GM18909 (cell line): ENCODE measurements around the gene SLCO4A1.

Experiments used
- ATAC-seq: cut with Tn5 transposase; IDR thresholded peaks from one replicate; pipeline ENCODE4 v1.9.1; 2021; ENCODE audit warnings: mild to moderate bottlenecking; ENCODE audit not compliant: unreplicated experiment, poor library complexity

SLCO4A1 gene

DNA sequence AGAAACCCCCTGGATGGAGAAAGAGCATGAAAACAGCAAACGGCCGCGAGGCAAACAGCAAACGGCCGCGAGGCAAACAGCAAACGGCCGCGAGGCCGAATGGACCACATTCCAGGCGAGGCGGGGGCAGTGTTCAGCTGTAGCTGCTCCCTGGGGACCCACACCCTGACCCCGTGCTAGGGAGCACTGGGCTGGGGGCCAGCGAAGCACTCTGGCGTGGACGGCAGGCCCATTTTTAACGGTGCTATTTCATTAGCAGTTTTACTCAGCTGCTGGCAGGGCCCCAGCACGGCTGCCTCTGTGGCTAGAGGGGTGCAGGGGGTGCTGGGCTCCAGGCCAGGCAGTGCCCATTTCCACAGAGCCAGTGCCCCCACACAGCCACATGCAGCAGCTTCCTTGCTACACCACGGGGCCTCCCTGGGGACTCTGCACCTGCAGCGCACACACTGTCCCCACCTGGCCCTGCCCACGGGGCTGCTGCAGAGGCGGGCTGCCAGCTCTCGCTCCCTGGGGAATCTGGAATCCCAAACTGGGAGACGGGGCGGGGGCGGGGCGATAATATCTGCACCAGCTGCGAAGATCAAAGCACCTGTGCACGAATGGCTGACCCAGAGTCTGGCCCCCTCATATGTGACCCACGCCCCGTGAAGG is 35.6 kb upstream of the SLCO4A1 start:
- ATAC-seq: no peak

DNA sequence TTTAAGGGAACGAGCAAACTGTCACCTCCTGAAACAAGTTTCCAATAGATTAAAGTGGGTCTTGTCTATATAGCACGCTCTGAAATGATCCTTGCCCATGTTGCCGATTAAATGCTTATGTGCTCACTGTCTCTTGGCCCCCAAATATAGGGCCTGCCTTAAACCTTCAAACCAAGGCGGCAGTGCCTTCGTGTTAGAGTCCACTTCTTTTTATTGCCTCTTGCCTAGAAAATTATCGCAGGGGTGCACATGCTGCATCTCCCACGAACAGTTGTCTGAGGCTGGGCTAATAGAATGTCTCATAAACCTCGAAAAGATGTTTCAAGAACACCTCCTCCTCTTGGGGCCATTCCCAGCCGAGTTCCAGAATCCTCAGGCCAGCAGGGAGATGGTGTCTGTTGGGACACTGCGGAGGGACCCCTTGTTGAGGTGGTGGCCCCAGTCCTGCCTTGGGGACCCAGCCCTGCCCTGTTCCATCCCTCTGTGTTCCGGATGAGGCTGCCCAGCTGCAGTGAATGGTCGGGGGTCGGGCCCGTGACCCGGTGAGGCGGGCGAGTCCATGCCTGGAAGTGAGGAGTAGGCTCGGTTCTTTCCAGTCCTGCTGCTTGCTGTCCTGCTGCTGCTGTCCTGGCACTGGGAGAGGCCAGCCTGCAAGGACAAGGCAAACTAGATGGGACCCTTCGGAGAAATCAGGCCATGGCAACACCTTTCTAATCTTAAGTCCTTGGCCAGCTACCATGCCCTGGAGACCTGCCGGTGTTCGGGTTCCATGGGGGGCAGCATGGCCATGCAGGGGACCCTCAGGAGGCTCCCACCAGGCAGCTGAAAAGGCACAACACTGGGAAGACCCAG is 34.7 kb upstream of the SLCO4A1 start:
- no peak for ATAC-seq

DNA sequence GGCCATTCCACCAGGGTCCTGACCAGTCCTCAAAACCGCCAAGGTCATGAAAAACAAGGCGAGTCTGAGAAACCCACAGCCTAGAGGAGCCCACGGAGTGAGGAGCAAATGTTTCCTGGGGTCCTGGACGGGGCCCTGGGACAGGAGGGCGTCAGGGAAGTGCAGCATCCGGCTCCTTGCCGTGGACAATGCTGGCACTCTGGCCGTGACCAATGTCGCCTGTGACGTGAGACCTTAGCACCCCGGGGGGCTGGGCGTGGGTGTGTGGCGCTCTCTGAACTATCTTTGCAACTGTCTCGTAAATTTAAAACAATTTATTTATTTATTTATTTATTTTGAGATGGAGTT is 34.1 kb upstream of the SLCO4A1 start:
- no peak for ATAC-seq

DNA sequence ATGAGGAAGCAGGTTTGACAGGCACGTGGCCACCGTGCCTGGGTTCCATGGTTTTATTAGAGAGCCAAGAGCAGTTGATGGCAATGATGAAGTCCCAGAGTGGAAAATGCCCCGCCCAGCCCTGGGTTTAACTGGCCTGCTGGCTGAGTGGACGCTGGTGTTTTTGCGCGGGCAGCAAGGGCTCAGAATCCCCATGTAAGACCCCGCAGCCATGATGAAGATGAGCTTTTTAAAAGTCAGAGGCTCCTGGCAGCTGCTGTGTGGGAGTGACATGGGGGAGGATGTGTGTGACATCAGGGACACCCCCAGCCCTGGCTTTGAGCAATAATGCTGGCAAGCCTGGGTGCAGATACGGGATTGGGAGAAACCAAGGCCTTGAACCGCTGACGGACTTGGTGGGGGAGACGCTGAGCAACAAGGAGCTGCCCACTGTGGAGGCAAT is 33.0 kb upstream of the SLCO4A1 start:
- ATAC-seq: no peak

DNA sequence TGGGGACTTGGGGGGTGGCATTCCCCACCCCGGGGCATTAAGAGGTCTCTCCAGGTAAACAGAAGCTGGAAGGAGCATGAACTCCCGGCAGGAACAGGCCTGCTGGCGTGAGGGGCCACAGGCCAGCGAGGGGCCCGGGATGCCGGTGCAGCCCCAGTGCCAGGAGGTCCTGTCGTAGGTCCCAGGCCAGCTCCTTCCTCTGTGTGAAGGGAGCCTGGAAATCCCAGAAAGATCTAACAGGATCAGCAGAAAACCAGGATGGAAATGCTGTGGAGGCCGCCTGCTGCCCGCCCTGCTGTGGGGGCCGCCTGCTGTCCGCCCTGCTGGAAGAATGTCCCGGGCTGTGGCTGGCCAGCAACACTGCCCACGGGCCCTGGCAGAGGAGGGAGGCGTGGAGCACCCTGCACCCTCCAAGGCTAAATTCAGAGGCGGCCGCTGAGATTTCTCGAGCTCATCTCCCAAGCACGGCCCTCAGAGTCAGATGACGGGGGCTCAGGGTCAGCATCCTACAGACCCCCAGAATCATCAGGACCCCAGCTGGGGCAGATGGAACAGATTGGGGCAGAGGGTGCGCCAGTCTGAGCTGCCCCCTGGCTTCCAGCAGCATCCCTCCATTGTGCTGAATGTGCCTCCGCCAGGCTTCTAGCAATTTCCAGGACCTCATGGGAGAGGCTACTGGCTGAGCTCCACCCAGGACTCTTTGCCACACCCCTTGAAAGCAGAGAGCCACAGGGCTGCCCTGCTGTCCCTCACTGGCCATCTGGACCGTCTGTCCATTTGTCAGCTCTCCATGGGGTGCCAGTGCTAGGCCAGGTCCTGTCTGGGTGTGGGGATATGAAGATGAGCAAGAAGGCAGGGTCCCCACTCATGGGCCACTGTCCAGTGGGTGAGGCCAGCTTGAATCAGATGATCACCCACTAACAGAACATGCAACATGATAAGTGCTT is 32.2 kb upstream of the SLCO4A1 start:
- no peak for ATAC-seq

DNA sequence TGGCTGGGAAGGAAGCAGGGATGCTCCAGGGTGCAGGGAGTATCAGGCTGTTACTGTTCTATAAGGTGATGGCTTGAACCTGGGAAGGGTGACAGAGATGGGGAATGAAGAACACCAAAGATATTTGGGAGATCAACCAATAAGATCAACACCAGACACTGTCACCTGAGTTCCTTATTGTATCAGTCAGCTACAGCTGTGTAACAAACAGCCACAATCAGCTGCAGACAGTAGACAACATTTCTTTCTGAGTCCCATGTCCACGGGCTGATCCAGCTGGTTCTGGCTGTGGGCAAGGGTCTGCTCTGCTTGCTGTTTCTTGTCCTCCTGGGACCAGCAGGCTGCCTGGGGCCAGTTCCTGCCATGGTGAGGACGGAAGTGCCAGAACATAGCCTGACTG is 31.3 kb upstream of the SLCO4A1 start:
- no peak for ATAC-seq

DNA sequence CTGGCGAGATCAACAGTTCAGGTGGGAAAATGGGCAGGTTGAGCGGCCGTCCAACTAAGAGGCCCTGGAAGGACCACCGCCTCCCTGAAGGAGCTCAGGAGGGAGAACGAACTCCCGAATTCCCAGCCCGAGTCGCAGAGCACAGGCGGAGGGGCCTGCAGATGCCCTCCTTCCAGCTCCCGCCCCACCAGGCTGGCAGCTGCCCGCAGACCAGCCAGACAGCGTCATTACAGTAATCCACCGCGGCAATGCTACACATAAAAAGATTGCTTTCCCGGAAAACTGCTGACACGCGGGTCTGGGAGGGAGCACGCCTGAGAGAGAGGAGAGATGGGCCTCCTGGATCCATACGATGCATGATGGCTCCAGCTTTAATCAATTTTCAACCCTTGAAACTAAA is 30.5 kb upstream of the SLCO4A1 start:
- no peak for ATAC-seq

DNA sequence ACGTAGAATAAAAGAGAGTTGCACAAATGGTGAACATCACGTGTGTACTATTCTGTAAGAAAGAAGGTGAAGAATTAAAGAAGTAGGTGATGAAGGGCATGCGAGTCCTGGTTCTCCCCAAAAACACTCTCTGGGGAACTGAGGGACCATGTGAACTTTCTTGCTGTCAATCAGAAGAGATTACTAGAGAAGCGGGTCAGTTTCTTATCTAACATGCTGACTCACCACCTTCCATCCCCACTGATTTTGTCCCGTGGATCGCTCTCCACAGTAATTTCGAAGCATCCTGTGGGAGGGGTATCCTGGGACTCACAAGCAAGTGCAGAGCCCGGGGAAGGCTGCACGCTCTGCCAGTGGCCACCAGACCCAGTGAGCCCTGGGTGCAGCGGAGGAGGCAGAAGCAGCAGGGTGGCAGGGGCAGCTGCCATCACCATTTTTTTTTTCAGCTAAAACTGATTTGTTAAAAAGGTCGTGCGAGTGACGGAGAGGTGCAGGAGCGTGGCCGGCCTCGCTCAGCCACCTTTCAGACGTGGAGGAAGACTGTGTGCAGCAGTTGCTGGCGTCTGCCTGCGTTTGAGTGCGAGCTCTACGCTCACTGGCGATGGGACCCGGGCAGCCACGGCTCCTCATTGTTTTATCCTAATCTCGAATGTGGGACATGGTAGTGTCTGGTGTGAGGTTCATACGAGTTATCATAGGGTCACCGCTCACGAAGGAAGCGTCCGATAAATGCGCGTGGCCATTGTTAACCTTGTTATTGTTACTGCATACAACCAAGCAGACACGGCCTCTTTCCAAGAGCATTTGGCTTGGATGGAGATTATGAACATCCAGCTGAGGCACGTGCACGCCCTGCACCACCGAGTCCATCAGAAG is 28.0 kb upstream of the SLCO4A1 start:
- ATAC-seq: no peak

DNA sequence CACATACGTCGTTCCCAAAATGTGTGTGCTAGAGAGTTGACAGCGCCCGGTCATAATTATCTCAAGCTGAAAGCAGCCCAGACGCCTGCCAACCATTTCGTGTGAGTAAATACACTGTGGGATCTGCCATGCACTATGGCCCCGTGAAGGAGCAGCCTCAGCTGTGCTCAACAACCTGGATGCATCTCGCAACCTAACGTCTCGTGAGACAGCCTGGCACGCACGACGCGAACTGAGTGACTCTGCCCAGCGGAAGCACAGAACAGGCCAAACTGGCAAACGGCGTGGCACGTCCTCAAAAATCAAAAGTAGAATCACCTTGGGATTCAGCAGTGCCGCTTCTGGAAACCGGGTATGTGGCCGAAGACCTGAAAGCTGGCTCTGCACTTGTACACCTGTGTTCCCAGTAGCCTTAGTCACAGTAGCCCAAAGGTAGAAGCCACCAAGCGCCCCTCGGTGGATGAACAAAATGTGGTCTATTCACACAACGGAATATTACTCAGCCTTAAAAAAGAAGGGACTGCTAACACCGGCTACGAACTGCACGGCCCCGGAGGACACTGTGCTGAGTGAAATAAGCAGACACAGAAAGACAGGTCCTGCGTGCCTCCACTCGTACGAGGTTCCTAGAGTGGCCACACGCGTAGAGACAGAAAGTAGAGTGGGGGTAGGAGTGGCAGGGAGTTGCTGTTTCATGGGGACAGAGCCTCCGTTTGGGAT is 27.2 kb upstream of the SLCO4A1 start:
- no peak for ATAC-seq

DNA sequence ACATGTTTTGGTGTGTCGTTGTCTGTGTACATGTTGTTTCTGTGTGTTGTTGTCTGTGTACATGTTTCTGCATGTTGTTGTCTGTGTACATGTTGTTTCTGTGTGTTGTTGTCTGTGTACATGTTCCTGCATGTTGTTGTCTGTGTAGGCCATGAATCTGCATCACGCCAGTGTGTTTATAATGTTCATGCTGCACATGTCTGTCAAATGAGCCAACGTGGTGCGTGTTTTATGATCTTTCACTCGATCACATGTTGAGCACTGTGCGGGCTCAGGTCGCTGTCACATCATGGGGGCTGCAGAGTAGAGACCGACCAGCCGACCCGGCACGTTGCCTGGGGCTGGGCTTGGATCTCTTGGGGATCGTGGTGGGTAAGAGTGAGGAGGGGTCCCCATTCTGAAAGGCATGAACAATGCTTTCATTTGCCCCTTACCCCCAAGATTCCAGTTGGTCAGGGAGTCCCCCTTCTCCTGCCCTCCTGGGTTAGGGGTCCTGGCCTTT is 26.5 kb upstream of the SLCO4A1 start:
- no peak for ATAC-seq

DNA sequence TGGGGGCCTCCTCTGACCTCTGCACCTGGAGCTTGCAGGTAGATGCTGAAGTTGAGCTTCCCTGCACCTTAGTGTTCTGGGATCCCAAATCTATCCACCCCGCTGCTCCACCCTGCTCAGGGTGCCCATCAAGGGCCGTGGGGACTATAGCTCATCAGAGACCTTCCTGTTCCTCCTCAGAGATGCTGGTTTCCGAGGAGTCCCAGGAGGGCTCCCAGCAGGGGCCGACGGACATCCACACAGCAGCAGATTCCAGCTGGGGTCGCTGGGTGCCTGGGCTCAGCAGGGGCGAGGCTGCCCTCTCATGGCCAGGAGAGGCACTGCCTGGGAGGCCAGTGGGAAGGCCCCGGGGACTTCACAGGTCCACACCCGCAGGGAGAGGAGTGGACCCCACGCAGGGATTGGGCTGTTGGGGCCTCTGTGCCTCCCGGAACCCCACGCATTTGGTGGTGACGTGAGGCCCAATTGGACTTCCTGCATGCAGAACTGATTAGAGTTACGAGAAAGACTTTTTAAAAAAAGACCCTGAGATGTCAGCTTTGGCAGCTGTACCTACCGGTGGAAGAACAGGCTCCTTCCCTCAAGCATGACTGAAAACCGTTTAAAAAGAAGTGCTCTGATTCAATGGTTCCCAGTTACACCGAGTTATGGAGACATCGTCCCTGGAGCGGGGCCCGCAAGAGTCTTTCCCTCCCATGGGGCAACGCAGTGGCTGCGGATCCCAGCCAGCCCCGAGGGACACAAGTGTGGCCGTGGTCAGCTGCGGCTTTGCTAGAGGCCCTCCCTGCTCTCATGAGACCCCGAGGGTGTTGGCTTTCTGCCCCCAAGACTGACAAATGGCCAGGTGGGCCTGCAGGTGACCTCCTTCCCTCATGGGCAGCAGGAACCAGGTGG is 25.3 kb upstream of the SLCO4A1 start:
- peak; percentile 61 for ATAC-seq

DNA sequence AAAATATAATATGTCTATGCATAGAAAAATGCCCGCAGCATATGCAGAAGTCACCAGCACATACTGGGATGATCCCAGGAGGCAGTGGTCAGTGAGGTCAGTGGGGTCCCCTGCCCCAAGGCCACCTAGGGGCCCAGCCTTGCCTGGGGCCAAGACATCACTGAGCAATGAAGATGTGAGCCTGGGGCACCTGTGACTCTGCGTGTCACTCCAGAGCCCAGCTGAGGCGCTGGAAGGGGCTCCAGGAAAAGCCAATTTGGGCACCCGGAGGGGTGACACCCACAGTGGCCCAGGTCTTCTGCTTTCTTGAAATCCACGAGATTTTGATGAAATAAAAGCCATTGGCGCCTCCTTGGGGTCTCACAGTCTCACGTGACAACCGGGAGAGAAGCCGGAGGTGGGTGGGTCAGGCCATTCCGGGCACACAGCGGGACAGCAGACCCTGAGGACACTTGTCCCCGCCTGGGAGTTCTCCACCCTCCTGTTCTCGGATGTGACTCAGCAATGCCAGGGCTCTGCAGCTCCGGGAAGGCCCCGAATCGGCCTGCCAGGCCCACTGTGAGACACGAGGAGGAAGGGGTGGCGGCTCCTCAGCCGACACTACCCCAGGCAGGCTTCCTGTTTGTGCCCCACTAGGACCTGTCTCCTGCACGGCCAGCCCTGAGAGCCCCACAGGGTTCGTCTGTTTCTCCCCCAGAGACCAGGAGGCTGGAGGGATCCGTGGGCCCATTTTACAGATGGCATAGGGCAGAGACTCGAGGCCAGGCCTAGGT is 24.4 kb upstream of the SLCO4A1 start:
- ATAC-seq: peak; percentile 23

DNA sequence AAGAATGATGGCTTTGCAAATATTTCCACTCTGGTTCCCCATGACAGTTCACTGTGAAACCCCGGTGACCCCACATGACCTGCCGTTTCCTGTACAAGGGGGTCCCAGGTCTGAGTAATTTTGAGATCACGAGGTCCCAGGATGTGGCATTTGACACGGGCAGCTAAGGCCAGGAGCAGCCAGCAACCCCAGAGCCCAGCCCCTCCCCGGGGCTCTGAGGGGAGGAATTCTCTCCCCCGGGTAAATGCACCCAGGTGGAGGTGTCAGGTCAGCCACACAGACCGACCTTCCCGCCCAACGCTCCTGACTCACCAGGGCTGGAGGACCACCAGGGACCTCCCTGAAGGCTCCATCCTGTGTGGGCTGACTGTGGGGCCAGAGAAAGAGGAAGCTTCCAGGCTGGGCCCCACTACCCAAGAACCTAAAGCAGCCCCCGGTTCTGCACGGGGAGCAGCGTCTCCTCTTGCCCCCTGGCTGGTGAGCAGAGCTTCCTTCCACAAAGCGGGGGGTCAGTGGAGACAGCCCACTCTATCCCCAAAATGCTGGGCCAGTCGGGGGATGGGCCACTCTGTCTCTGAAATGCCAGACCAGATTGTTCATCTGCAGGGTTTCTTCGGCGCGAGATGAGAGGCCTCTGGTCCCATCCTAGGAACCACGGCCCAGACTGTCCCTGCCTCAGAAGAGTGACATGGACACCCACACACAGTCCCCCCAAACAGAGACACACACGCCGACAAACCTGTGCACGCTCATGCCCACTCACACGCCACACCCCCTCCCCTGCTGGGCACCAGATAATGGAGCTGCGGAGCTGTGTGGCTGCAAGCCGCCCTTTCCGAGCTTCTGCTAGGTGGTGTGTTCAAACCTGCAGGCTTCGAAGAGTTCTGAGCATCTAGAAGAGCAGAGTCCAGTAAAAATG is 23.4 kb upstream of the SLCO4A1 start:
- peak; percentile 51 for ATAC-seq

DNA sequence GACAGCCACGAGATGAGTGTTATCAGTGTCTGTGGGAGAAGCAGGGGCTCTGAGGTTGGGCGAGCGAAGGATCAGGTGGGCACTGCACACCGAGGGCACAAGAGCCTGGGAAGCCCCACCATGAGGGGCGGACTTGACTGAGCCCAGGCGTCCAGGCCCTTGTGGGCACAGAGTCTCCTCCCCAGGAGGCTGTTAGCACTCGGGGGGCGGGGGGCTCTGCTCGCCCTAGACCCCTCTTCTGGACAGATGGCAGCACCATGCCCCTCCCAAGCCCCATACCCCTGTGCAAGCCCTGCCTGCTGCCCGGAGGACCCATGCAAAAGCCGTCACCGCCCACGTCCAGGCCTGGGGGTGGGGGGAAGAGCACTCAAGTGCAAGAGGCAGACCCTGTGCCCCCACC is 21.7 kb upstream of the SLCO4A1 start:
- no peak for ATAC-seq

DNA sequence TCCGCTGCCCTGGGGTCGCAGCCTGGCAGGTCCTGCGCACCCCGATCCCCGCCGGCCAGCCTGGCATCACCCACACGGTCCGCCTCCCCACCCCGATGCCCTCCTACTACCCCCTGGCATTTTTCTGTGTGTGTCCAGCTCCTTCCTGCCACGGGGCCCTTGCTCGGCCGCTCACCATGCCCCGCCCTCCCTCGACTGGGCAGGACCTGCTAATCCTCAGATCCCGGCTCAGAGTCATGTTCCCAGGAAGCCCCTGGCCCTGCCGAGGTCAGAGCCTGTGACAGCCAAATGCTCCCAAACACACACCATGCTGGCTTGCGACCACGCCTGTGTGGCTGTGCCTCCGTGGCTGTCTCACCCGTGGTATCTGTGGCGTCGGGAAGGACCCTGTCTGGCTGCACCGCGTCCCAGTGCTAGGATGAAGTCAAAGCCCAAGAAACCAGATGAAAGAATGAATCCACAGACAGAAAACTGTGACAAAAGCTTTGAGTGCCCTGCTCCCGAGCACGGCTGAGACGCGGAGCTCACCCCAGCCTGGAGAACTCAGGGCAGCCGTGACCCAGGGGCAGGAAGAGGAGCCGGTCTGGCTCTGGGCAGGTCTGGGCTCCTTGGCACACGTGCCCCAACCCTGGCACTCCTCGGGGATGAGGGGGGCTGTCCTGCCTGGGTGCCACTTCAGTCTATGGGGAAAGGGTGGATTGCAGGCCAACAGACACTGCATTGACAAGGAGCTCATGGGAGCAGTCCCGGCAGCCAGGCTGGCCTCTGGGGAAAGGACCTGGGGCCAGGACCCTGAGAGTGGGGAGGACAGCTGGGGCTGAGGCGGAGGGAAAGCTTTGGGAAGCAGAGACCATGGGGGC is 20.8 kb upstream of the SLCO4A1 start:
- no peak for ATAC-seq
